Aorta (tissue), 5 donors: ENCODE results near the gene AHDC1. TPM values are rescaled to one million over a fixed set of nuclear protein-coding genes. Genes with fewer than 3 reads are reported as not detected.

ENCODE experiments used
- ATAC-seq: fragments of 200-7000 bp; cut with Tn5 transposase; one replicate; pipeline ENCODE4 v1.9.1; 2022; ENCODE audit warnings: moderate library complexity; ENCODE audit not compliant: low FRiP score
- DNase-seq, 2 donors: peaks; one replicate each; pipeline ENCODE4 v3.0.0-alpha.2; 2020
- H3K27ac ChIP-seq, 2 donors: one replicate each; pipeline ENCODE4 v1.5.1; 2013; ENCODE audit warnings: low read length in 2 of 2, mild to moderate bottlenecking in 2 of 2, moderate library complexity in 2 of 2, control low read depth in 1 of 2, inconsistent platforms in 1 of 2, low read depth in 1 of 2
- H3K27me3 ChIP-seq, 2 donors: one replicate each; pipeline ENCODE4 v1.6.1; 2013; ENCODE audit warnings: control low read depth in 1 of 2, low read length in 1 of 2, mild to moderate bottlenecking in 1 of 2, moderate library complexity in 1 of 2; ENCODE audit not compliant: insufficient read depth in 2 of 2, control insufficient read depth in 1 of 2
- H3K36me3 ChIP-seq, 2 donors: one replicate each; pipeline ENCODE4 v1.6.1; 2013; ENCODE audit warnings: control low read depth in 1 of 2, low read length in 1 of 2, mild to moderate bottlenecking in 1 of 2; ENCODE audit not compliant: insufficient read depth in 2 of 2, control insufficient read depth in 1 of 2
- H3K4me1 ChIP-seq, 2 donors: one replicate each; pipeline ENCODE4 v1.6.1; 2013; ENCODE audit warnings: low read length in 2 of 2, control low read depth in 1 of 2, mild to moderate bottlenecking in 1 of 2, moderate library complexity in 1 of 2; ENCODE audit not compliant: insufficient read depth in 2 of 2, control insufficient read depth in 1 of 2
- H3K4me3 ChIP-seq, 2 donors: one replicate each; pipeline ENCODE4 v1.5.1; 2013; ENCODE audit warnings: low read length in 2 of 2, control low read depth in 1 of 2, mild to moderate bottlenecking in 1 of 2
- H3K9me3 ChIP-seq: one replicate; pipeline ENCODE4 v1.6.1; 2013; ENCODE audit warnings: mild to moderate bottlenecking, low read length; ENCODE audit not compliant: control insufficient read depth
- WGBS, 2 donors: extraction: QIAGEN DNeasy Blood & Tissue Kit; methylation state at CpG; one replicate each; pipeline ENCODE4 v1.1.7; 2013; 5-methylcytosine and 5-hydroxymethylcytosine counted together
- intact Hi-C, 2 donors: fragments of 100-400 bp; cut with DNase I; formaldehyde crosslinking; loops; one replicate each; pipeline versions ENCODE4 v1.14.2 to v1.15.0; 2022
- polyA plus RNA-seq, 2 donors: library from polyadenylated mRNA; stranded (reverse); fragments of 200-250 nt; gene quantifications; one replicate each; pipeline ENCODE4 v1.2.3, GENCODE V29; 2013
- total RNA-seq, 2 donors: library from RNA; stranded (reverse); fragmentation: NEBNext Ultra II Directional; extraction: Animal tissue kit (Norgen Biotek cat#: 25700); gene quantifications; one replicate each; pipeline ENCODE4 v1.2.1, GENCODE V29; 2021
- donor health status: healthy with polysubstance abuse.
- donor health status: Bipolar disorder and iron deficiency.
- donor health status: DM: no; HTN: no; CAD: no.
- donor health status: DM: no; HTN: no; CAD: no.
- donor health status: DM: yes; HTN: yes; CAD: no.

The AHDC1 gene
- total and polyA plus RNA-seq, 4 donors: 7.8 to 89.1 (median 43.7) TPM

GRCh38 chr1:27527223-27527889 is 76.6 kb downstream of the AHDC1 start:
- intact Hi-C loops: no loop called here

GRCh38 chr1:27526569-27527222 is 77.2 kb downstream of the AHDC1 start:
- Histone ChIP-seq H3K4me1 (no peaks in the 10 kb centered on the region), H3K4me3 (no peak overlapping the region), H3K27ac (no peak overlapping the region), H3K27me3 (no peaks in the 10 kb centered on the region), H3K36me3 (no peaks in the 10 kb centered on the region), H3K9me3 (no peaks in the 10 kb centered on the region)
- WGBS, 2 donors: 55 to 60% methylated on average over 10 of the region's 10 CpGs
- ATAC-seq: no peak
- DNase-seq: no peak
- intact Hi-C loops: no loop called here

More at GRCh38 chr1:27527223-27527889, 76.6 kb downstream of the AHDC1 start:
- Histone ChIP-seq H3K4me3 (no peak overlapping the region), H3K36me3 (no peaks in the 10 kb centered on the region), H3K9me3 (no peaks in the 10 kb centered on the region), H3K27me3 (no peaks in the 10 kb centered on the region), H3K4me1 (no peaks in the 10 kb centered on the region), H3K27ac (peak overlapping the region in 1 of 2 donors; percentile 14)
- ATAC-seq (no peak), DNase-seq (peak in 1 of 2 donors; percentile 53)
- 27 to 55% methylated on average over 15 to 27 of the region's 27 CpGs for WGBS, 2 donors

DNA sequence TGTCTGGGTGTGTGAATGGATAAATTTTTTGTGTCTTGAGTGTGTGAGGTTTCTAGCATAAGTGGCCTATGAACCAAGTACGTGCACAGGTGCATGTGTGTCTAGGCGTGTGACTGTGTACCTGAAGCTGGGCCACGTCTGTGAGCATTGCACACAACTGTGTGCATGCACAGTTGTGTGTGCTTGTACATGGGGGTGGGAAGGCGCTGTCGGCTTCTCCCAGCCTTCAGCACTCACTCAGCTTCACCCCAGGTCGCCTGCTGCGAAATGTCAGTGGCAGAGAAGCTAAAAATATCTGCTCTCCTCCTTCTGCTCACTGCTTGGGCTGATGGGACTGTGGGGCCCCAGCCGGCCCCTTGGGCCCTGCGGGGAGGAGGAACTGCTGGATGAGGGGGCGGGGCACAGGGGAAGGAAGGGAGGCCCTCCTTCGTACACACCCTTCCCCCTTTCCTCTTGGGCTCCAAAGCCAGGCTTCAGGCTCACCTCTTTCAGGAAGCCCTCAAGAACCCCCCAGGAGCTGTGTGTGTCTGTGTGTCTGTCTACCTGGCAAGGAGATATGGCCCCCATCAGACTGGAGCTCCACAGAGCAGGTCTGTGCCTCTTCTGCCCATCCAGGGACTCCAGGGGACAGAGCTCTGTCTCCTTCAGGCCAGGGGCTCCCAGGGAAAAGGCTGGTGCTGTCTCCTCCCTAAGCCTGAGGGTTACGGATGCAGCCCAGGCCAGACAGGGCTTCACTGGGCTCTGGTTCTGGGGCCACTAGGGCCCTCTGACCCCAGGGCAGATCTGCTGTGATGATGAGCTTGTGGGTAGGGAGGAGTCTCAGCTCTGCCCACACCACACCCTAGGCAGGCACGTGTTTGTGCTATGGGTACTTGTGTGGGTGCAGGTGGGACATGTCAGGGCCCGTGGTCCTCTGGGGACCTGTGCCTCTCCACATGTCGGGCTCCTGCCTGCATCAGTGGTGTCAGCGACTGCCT is 78.4 kb downstream of the AHDC1 start:
- no peak overlapping the region for H3K4me3 ChIP-seq
- intact Hi-C loops: no loop called here
- ATAC-seq (peak; percentile 44), DNase-seq (peak in 1 of 2 donors; percentile 86)
- H3K36me3 ChIP-seq: no peaks in the 10 kb centered on the region
- H3K27me3 ChIP-seq: no peaks in the 10 kb centered on the region
- H3K9me3 ChIP-seq: no peaks in the 10 kb centered on the region
- no peaks in the 10 kb centered on the region for H3K4me1 ChIP-seq
- 30 to 32% methylated on average over 15 to 16 of the region's 16 CpGs for WGBS, 2 donors
- peak overlapping the region in 1 of 2 donors; percentile 32 for H3K27ac ChIP-seq

DNA sequence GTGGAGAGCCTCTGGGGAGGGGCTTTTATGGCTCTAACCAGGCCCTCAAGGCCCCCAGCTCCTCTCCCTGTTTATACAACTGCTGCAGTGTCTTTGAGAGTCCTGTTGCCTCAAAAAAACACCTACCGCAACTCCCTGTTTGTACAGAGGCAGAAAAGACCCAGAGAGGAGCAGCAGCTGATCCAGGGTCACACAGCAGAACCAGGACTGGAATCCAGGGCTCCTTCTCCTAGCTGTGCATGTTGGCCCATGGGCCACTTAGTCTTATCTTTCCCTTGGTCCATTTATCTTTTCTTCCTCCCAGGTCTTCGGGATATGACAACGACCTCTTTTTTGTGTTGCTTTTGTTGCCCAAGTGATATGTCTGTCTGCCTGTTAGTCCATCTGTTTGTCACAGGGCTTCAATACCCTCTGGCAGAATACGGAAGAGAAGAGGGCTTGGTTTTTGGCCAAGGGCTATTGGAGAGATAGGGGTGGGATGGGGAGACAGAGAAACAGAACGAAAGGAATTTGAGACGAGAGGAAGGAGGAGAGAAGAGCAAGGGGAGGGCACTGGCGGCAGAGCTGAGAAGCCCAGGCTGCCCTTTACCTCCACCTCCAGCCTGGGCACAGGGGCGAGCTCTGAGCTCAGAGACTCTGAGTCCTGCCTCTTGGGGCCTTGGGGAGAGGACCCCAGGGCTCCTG is 80.5 kb downstream of the AHDC1 start:
- Histone ChIP-seq H3K9me3 (no peaks in the 10 kb centered on the region), H3K4me1 (no peaks in the 10 kb centered on the region), H3K4me3 (no peak overlapping the region), H3K36me3 (no peaks in the 10 kb centered on the region), H3K27me3 (no peaks in the 10 kb centered on the region), H3K27ac (no peak overlapping the region)
- no peak for DNase-seq
- ATAC-seq: no peak
- intact Hi-C loops: no loop called here
- WGBS, 2 donors: 56 to 57% methylated on average over 8 of the region's 8 CpGs

- Histone ChIP-seq H3K27me3 (no peaks in the 10 kb centered on the region), H3K4me3 (no peak overlapping the region), H3K36me3 (no peaks in the 10 kb centered on the region), H3K4me1 (no peaks in the 10 kb centered on the region), H3K27ac (no peak overlapping the region), H3K9me3 (no peaks in the 10 kb centered on the region)
- DNase-seq (peak in 1 of 2 donors; percentile 61), ATAC-seq (no peak)
- intact Hi-C loops: no loop called here
- WGBS, 2 donors: 17 to 21% methylated on average over 28 to 31 of the region's 31 CpGs
Observed at GRCh38 chr1:27522432-27523336, 81.3 kb downstream of the AHDC1 start.

DNA sequence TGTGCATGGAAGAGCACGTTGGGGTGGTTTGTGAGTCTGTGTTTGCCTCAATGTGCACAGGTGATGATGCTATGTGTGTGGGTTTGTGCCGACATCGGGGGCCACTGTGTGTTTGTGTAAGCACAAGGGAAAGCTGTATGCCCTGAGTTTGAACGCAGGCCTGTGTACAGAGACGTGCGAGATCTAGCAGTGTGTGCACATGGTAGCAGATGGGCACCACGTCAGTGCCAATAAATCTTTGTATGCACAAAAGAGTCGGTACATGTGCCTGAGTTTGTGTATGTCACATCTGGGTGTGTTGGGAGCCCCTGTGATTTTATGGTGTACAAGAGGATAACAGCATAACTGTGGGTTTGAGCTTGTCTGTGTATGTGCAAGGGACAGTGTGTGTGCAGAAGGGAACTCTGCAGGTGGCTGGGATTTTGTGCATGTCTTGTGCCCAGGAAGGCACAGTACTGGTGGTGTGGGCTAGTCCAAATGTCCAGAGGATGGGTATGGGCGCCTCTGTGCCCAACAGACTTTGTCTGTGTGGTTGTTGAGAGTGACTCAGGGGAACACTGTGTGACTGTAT is 82.0 kb downstream of the AHDC1 start:
- Histone ChIP-seq H3K4me3 (no peak overlapping the region), H3K27ac (no peak overlapping the region), H3K9me3 (no peaks in the 10 kb centered on the region), H3K27me3 (no peaks in the 10 kb centered on the region), H3K4me1 (no peaks in the 10 kb centered on the region), H3K36me3 (no peaks in the 10 kb centered on the region)
- 15 to 16% methylated on average over 9 of the region's 9 CpGs for WGBS, 2 donors
- DNase-seq: no peak
- ATAC-seq: no peak
- intact Hi-C loops: no loop called here

GRCh38 chr1:27521336-27521831 is 82.6 kb downstream of the AHDC1 start:
- intact Hi-C loops: no loop called here
- H3K4me3 ChIP-seq: no peak overlapping the region
- 1 to 2% methylated on average over 19 to 20 of the region's 20 CpGs for WGBS, 2 donors
- no peaks in the 10 kb centered on the region for H3K27me3 ChIP-seq
- peak; percentile 49 for ATAC-seq
- DNase-seq: peak; percentile 82 to 87
- H3K4me1 ChIP-seq: no peaks in the 10 kb centered on the region
- H3K27ac ChIP-seq: no peak overlapping the region
- H3K36me3 ChIP-seq: no peaks in the 10 kb centered on the region
- H3K9me3 ChIP-seq: no peaks in the 10 kb centered on the region
